GM21360 (cell line): ENCODE results near the gene DHX16.
"Not testable (repeated sequence)": the region's sequence is repeated elsewhere in the genome, so short reads cannot be mapped to it uniquely, and the experiment has no call there.

Experiments used
- ATAC-seq: cut with Tn5 transposase; IDR thresholded peaks from one replicate; pipeline ENCODE4 v1.9.1; 2021; ENCODE audit warnings: mild to moderate bottlenecking, moderate library complexity; ENCODE audit not compliant: unreplicated experiment

DHX16 gene

GRCh38 chr6:30672445-30673253, at the start of gene DHX16:
Gene DHX16 (minus strand): TSS chr6:30673006. CDS start chr6:30672841, 165 bp downstream.
- ATAC-seq, result peak; percentile 60

DNA sequence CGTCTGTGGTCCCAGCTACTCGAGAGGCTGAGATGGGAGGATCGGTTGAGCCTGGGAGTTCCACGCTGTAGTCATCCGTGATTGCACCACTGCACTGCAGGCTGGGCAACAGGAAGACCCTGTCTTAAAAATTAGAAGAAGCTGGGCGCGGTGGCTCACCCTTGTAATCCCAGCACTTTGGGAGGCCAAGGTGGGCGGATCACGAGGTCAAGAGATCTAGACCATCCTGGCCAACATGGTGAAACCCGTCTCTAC, 49.1 kb upstream of the DHX16 start:
- ATAC-seq, result not testable (repeated sequence)

GRCh38 chr6:30721198-30722024, 48.6 kb upstream of the DHX16 start:
- ATAC-seq, result peak; percentile 30

GRCh38 chr6:30720738-30721197, 48.0 kb upstream of the DHX16 start:
- ATAC-seq, result no peak

- ATAC-seq, result peak; percentile 42
Observed at GRCh38 chr6:30719791-30720737, 47.3 kb upstream of the DHX16 start, which contains the start of gene TUBB. Gene TUBB (plus strand): TSS chr6:30720352. CDS start chr6:30720507, 155 bp downstream.

DNA sequence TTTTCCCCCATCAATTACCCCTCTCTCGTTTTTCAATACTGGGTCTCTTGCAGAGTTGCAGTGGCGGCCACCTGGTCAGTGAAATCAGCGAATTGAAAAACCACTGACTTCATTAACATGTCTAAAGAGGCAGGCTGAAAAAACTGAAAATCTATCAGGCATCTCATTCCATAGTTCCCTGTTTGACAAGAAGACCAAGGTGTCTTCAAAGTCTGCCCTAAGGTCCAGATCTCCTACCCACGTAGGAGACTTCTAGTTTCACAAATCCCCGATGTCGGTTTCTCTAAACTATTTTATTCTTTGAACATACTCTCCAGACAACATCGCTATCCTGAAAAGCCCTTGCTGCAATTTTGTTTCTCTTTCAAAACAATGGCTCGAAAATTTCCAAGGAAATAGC, 46.5 kb upstream of the DHX16 start:
- no peak for ATAC-seq

DNA sequence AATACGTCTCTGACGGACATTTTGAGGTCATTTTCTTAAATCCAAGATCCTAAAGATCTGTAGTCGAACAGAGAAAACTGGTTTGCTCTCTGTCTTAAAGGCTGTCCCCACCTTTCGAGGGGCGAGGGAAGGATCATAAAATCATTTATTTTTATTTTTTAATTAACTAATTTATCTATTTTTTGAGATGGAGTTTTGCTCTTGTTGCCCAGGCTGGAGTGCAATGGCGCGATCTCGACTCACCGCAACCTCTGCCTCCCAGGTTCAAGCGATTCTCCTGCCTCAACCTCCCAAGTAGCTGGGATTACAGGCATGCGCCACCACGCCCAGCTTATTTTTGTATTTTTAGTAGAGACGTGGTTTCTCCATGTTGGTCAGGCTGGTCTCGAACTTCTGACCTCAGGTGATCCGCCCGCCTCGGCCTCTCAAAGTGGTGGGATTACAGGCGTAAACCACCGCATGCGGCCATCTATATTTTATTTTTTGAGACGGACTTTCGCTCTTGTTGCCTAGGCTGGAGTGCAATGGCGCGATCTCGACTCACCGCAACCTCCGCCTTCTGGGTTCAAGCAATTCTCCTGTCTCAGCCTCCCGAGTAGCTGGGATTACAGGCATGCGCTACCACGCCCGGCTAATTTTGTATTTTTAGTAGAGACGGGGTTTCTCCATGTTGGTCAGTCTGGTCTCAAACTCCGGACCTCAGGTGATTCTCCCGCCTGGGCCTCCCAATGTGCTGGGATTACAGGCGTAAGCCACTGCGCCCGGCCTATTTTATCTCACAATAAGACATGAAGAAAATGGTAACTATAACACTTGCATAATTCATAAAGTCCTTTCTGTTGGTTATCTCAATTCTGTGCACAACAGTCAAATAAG, 45.3 kb upstream of the DHX16 start:
- not testable (repeated sequence) for ATAC-seq

GRCh38 chr6:30717129-30717844, 44.5 kb upstream of the DHX16 start, which contains the start of gene MDC1:
Gene MDC1 (minus strand): TSS chr6:30717281. CDS start chr6:30715175, 2,106 bp downstream.
- ATAC-seq, result peak; percentile 48

- ATAC-seq, result no peak
Observed at GRCh38 chr6:30716879-30717128, 44.0 kb upstream of the DHX16 start.

GRCh38 chr6:30714263-30714662, 41.5 kb upstream of the DHX16 start:
- ATAC-seq, result no peak

DNA sequence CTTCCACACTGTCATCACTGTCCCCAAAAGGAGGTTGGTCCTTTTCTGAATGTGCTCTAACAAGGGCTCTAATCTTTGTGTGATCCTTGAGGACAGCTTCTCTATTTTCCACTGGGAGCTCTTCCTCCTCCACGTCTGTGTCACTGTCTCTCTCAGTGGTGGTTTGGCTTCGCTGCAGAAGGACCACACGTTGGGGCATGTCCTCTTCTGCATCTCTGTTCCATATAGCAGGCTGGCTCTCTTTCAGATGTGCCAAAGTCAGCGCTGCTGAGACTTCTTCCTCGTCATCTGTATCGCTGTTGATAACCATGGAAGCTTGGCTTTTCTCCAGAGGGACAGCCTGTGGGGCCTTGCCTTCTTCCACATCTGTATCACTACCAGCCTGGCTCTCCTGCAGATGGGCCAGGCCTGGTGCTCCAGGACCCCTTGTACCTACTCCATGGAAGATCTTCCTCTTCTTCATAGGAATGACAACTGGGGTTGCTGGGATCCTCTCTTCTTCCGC, 39.7 kb upstream of the DHX16 start:
- no peak for ATAC-seq

DNA sequence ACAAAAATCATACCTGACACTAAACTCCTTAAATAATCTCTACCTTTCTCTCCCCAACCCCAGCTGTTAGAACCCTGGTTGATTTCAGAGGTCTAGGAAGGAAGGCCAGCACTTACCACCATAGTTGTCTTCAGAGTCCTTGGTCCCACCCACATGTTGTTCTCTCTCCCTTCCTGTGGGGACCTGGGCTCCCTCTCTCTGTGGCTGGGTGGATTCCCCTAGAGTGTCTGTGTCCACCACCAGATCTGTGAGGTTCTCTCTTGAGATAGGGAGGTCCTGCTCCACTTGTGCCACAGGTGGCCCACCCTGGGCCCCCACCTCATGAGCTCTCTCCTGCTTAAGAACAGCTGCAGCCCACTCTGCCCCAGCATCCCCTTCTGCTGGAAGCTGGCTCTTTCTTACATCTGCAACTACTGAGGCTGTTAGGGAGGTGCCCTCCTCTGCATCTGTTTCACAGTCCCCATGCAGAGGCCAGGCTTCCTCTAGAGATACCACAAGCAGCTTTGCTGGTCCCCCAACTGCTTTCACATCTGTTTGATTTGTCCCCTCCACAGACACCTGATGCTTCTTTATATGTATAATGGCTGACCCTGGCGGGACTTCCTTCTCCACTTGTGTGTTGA, 39.1 kb upstream of the DHX16 start:
- ATAC-seq, result no peak

- ATAC-seq, result no peak
Observed at GRCh38 chr6:30709101-30709868, 36.5 kb upstream of the DHX16 start.

- ATAC-seq, result no peak
Observed at GRCh38 chr6:30707281-30707850, 34.6 kb upstream of the DHX16 start.

- no peak for ATAC-seq
Observed at GRCh38 chr6:30705620-30706019, 32.8 kb upstream of the DHX16 start.

DNA sequence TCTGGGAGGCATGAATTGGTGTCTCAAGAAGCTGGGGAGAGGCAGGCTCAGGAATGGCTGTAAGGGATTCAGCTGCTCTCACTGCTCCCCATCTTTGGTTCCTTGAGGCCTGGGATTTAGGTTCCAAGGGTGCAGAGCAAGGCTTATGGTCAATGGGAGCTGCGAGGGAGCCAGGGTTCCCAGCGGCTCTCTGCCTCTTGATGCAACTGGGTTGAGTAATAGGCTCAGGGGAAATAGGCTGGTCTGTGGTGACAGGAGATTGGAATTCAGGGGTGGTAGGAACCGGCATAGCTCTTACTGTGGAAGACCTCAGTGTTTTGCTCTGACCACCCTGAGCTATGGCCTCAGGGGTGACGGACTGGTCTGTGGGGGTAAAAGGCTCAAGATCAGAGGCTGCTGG, 31.0 kb upstream of the DHX16 start:
- ATAC-seq, result no peak

GRCh38 chr6:30703011-30703410, 30.2 kb upstream of the DHX16 start:
- ATAC-seq, result no peak

GRCh38 chr6:30700340-30700739, 27.5 kb upstream of the DHX16 start:
- ATAC-seq, result no peak
